SHP77 (cell line): ENCODE measurements around the gene ALOX5.

Experiments
- DNase-seq, 2 experiments: peaks; one replicate each; lab custom pipeline; 2025; lab: John Stamatoyannopoulos, UW

Gene ALOX5

DNA sequence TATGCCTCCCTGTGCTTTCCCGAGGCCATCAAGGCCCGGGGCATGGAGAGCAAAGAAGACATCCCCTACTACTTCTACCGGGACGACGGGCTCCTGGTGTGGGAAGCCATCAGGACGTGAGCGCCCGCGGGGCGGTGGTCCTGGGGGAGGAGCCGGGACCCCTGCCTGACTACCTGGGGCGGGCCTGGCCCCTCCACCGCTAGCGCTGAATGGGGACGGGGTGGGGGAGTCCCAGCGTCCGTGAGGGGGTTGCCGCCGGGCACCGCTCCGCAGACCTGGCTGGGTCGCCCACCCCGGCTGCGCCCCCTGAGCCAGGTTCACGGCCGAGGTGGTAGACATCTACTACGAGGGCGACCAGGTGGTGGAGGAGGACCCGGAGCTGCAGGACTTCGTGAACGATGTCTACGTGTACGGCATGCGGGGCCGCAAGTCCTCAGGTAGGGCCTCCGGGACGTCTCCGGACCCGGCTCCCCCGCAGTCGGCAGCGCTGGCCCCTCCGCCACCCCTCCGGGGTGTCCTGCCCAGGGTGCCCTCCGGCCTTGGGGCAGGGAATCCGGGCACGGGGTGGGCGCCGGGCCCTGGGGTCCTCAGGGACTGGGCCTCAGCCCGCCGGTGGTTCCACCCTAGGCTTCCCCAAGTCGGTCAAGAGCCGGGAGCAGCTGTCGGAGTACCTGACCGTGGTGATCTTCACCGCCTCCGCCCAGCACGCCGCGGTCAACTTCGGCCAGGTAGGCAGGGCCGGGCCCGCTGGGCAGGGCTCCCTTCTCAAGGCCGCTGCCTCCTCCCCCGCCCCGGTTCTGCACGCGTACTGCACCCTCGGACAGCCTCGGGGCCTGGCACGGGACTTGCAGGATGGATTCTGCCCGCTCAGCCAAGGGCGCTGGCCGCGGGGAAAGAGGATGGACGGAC is 69.3 kb downstream of the ALOX5 start:
- DNase-seq: no peak

- DNase-seq: no peak
Measured at GRCh38 chr10:45444022-45444421, 70.0 kb downstream of the ALOX5 start.

- no peak for DNase-seq
Measured at GRCh38 chr10:45444976-45445898, 71.2 kb downstream of the ALOX5 start.

- DNase-seq: no peak
Measured at GRCh38 chr10:45446858-45447257, 72.8 kb downstream of the ALOX5 start.

GRCh38 chr10:45447416-45447815 is 73.4 kb downstream of the ALOX5 start:
- DNase-seq: no peak

GRCh38 chr10:45450866-45451265 is 76.8 kb downstream of the ALOX5 start:
- DNase-seq: no peak

DNA sequence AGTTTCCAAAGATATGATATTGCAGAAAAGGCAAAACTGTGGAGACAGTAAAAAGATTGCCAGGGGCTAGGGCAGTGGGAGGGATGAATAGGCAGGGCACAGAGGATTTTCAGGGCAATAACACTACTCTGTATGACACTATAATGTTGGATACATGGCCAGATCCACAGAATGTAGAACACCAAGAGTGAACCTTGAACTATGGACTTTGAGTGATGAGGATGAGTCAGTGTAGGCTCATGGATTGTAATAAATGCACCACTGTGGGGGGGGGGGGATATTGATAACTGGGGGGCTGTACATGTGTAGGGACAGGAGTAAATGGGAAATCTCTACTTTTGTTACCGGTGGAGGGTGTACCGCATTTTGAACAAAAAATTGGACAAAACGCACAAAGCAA is 77.4 kb downstream of the ALOX5 start:
- no peak for DNase-seq

DNA sequence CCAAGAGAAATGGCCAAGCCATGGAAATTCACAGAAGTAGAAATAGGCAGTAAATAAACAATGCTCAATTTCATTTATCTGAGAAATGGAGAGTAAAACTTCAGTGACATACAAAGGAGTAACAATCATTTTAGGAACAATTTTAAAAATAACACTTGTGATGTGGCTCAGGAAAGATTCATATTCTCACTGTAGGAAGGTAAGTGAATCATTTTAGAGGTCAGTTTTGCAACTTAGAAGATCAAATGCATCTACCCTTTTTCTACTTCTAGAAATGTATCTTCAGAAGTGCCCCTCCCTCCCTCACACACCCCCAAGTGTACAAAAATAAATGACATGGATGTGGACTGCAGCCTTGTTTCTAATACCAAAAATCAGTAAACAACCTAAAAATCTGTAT is 78.3 kb downstream of the ALOX5 start:
- DNase-seq: no peak

DNA sequence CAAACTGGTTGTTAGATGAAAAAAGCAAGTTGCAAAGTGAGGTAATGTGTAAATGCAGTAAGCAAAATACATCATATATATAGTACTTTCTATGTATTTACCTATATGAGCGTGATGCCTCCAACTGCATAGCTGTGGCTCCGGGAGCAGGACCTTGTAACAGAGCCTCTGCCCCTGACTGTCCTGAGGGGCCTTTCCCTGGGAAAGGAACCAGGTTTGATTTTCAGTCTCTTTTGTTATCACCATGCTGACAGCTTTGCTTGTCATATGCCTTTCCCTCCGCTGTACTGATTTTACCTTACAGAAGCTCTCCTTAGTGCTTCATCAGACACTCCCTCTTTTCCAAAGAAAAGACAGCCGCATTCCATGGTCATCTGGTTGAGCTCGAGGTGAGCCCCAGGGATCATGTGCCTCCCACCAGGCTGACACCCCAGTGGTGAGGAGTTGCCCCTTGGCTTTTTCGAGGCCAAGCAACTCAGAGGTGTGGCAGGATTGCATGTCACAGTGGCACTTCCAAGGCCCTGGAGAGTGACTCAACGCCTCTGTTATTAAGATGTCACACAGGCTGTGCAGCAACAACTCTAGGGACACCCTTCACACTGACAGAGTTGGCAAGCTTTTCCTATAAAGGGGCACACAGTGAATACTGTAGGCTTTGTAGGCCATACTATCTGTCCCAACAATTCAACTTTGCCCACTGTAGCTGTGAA is 78.9 kb downstream of the ALOX5 start:
- no peak for DNase-seq

GRCh38 chr10:45453639-45454255 is 79.7 kb downstream of the ALOX5 start:
- DNase-seq: no peak

- DNase-seq: no peak
Measured at GRCh38 chr10:45454262-45454661, 80.2 kb downstream of the ALOX5 start.

DNA sequence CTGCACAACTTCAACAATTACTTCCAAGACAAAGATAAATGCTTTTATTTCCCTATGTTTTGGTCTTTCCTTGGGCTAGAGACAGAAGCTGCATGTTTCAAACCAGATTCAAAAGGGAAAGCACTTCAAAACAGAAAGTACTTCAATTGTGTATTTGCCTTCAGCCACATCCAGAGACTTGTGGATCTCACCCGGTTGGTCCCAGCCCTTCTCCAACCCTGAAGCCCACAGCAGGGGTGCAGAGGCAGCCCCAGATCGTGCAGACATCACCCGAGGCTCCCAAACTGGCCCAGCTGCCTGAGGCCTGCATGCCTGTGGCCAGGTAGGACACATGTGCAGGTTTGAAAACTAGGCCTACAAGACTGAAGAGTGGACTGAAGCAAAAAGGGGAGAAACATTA is 80.8 kb downstream of the ALOX5 start:
- DNase-seq: no peak

GRCh38 chr10:45456233-45456632 is 82.2 kb downstream of the ALOX5 start:
- no peak for DNase-seq

GRCh38 chr10:45456822-45457221 is 82.8 kb downstream of the ALOX5 start:
- no peak for DNase-seq

- no peak for DNase-seq
Measured at GRCh38 chr10:45457487-45457886, 83.5 kb downstream of the ALOX5 start.

DNA sequence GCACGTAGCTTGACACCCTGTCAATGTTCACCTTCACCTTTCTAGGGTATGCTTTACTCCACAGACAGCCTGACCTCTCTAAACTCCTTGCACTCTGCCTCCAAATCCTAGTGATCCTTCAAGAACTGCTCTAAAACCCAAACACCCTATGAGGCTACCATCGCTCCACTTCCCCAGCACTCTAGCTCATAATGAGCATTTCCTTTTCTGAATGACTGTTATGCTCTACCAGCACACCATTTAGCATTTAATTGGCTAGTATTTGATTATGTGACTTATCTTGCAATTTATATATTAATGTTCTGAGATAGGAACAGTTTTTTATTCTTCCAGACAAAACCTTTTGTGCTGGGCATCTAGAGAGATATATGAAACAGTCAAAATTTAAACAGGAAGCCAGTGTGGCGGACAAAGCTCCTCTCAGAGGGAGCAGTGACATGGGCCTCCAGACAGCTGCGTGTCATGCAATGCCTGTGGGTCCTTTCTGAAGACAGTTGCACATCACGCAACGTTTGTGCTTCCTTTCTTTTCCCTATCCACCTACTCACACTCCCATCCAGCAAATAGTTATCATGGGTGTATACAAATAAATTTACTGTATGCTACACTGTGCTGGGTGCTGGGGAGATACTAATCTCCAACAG is 86.3 kb downstream of the ALOX5 start:
- DNase-seq: no peak

DNA sequence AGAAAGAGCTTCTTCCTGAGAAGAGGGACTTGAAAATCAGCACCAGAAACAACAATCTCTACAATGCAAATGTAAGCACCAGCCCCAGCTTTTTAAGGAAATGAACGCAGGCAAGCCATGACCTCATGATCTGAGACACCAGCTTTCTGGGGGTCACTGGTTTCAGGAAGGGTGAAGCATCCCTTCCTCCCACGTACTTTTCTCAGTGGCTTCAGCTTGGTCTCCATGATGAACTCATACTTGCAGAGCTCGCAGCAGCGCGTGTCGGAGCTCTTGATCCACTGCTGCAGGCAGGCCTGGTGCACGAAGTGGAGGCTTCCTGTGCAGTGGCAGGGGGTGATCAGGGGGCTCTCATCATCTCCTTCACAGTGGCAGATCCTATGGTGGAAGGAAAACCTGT is 87.0 kb downstream of the ALOX5 start:
- no peak for DNase-seq

DNA sequence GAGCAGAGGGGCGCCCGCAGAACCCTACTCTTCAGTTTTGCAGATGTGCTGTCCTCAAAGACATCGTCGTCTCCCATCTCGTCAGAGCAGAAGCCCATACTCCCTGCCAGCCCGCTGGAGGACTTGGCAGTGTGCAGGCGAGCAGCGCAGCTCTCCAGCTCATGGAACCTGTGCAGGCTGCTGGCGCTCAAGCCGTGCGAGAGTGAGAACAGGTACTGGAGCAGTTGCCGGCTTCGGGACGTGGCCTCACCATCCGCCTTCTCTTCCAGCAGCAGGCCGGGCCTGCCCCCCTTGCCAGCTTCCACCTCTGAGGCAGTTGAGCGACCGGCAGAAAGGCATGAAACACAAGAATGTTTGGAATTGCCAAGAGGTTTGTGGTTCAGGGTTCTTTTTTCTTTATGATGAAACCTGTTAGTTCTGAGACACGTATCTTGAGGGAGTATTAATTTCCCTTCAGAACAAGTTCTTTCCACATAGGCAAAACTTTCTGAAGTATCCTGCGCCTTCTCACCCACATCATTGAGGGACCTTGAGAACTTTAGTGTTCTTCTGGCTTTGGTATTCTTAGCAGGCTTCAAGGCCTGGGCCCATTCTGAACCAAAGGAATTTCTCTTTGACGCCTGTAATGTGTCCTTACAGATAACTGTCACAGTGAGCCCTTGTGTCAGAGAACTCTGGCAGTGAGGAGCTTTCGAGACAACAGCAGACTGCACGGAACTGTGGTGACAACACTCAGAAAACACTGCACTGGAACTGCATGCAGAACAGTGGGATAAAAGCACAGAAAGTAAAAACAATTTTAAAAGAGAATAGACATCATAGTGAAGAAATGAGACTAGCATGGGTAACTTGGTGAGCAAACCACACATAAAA is 89.5 kb downstream of the ALOX5 start:
- no peak for DNase-seq

- peak; percentile 1 to 29 for DNase-seq
Measured at GRCh38 chr10:45464958-45465567, 91.0 kb downstream of the ALOX5 start.

DNA sequence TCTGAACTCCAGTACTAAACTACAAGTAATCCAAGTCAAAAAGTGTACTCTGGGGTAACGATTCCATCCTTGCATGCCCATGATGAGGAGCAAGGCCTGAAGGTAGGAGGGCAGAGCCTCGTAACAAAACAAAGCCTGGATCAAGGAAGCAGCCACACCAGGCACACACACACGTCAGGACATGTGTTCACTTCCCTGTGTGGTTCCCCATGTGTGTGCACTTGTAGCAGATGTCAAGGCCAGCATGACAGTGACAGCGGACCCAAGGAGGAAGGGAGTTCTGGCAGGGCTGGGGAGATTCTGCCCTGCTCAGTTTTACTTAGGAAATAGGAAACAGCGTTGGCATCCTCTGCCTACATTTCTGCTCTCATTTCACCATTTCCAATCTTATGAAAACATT is 92.8 kb downstream of the ALOX5 start:
- DNase-seq: no peak
